ENCODE measurements around the gene PRPF8.

GRCh38 chr17:1732833-1733321, 48.2 kb upstream of the PRPF8 start:
- TF ChIP-seq CTCF (IDR thresholded peaks at IDR 0.05) (no peak), POLR2AphosphoS5 (IDR thresholded peaks at IDR 0.05) (no peak), POLR2A (IDR thresholded peaks at IDR 0.05) (no peak)
